ENCODE data around the gene TRPM5. TPM values are rescaled to one million over a fixed set of nuclear protein-coding genes. Genes with fewer than 3 reads are reported as not detected.

Gene TRPM5
- total RNA-seq, 3 donors from 2014 or later: 2.2 to 3.7 (median 2.5) TPM

DNA sequence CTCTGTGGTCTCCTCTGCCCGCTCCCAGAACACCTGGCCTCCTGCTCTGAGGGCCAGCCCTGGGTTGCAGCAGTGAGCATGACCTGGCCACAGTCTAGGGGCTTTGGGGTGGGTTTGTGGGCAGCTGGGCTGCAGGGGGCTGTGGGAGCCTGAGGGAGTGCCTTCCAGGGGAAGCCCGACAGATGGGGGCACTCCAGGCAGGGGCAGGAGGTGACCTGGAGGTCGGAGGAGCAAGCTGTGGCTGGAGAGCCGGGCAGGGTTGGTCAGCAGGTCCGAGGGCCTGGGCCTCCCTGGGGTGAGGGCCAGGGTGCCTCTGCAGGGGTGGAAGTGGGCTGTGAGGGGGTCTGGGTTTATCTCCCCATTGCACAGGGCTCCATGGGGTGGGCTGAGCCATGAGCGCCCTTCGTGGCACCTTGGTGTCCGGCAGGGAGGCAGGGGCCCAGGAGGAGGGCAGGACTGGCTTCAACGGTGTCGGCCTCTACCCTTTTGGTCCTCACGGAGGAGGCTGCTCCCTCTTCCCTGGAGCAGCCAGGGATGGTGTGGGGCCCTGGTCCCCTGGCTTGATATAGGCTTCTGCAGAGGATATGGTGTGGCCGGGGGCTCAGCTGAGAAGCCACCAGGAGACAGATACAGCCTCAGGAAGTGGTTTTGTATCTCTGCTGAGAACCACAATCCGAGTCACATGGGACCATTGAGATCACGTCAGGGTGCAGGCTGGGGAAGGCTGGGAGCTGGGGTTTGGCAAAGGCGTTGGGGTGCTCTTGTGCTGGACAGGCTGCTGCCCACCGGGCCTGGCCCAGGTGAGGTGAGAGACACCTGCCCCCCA lies 22.8 kb upstream of the TRPM5 start:
- Histone ChIP-seq H3K4me1 (ENCODE audit: low read depth) (peaks cover 28% of the 10 kb centered on the region), H3K9me3 (no peaks in the 10 kb centered on the region), H3K36me3 (ENCODE audit: low read depth) (no peaks in the 10 kb centered on the region), H3K4me3 (no peak overlapping the region)
- intact Hi-C loops (cut with DNase I, micrococcal nuclease): no loop called here
- peak in 2 of 3 donors; percentile 61 to 63 for DNase-seq
- TF ChIP-seq, protein P1, sequence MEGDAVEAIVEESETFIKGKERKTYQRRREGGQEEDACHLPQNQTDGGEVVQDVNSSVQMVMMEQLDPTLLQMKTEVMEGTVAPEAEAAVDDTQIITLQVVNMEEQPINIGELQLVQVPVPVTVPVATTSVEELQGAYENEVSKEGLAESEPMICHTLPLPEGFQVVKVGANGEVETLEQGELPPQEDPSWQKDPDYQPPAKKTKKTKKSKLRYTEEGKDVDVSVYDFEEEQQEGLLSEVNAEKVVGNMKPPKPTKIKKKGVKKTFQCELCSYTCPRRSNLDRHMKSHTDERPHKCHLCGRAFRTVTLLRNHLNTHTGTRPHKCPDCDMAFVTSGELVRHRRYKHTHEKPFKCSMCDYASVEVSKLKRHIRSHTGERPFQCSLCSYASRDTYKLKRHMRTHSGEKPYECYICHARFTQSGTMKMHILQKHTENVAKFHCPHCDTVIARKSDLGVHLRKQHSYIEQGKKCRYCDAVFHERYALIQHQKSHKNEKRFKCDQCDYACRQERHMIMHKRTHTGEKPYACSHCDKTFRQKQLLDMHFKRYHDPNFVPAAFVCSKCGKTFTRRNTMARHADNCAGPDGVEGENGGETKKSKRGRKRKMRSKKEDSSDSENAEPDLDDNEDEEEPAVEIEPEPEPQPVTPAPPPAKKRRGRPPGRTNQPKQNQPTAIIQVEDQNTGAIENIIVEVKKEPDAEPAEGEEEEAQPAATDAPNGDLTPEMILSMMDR (IDR thresholded peaks at IDR 0.05): no peak
- peak; percentile 52 for ATAC-seq

- intact Hi-C loops (cut with DNase I, micrococcal nuclease): no loop called here
- no peaks in the 10 kb centered on the region for H3K36me3 ChIP-seq (ENCODE audit: low read depth)
- H3K4me3 ChIP-seq: no peak overlapping the region
- DNase-seq (no peak), ATAC-seq (no peak)
- TF ChIP-seq, protein P1 (IDR thresholded peaks at IDR 0.05): no peak
- H3K9me3 ChIP-seq: no peaks in the 10 kb centered on the region
- peaks cover 29% of the 10 kb centered on the region for H3K4me1 ChIP-seq (ENCODE audit: low read depth)
Measured at GRCh38 chr11:2466069-2466801, 21.9 kb upstream of the TRPM5 start.

GRCh38 chr11:2465202-2466068 lies 21.1 kb upstream of the TRPM5 start:
- Histone ChIP-seq H3K9me3 (no peaks in the 10 kb centered on the region), H3K36me3 (ENCODE audit: low read depth) (no peaks in the 10 kb centered on the region), H3K4me3 (no peak overlapping the region), H3K4me1 (ENCODE audit: low read depth) (peaks cover 37% of the 10 kb centered on the region)
- intact Hi-C loops (cut with DNase I, micrococcal nuclease): no loop called here
- DNase-seq: no peak
- ATAC-seq: peak; percentile 8
- TF ChIP-seq, protein P1 (IDR thresholded peaks at IDR 0.05): no peak

- no peaks in the 10 kb centered on the region for H3K36me3 ChIP-seq (ENCODE audit: low read depth)
- DNase-seq: no peak
- H3K4me3 ChIP-seq: no peak overlapping the region
- ATAC-seq: no peak
- peaks cover 42% of the 10 kb centered on the region for H3K4me1 ChIP-seq (ENCODE audit: low read depth)
- TF ChIP-seq, protein P1 (IDR thresholded peaks at IDR 0.05): no peak
- intact Hi-C loops (cut with DNase I, micrococcal nuclease): no loop called here
- no peaks in the 10 kb centered on the region for H3K9me3 ChIP-seq
Measured at GRCh38 chr11:2464451-2465165, 20.3 kb upstream of the TRPM5 start.

DNA sequence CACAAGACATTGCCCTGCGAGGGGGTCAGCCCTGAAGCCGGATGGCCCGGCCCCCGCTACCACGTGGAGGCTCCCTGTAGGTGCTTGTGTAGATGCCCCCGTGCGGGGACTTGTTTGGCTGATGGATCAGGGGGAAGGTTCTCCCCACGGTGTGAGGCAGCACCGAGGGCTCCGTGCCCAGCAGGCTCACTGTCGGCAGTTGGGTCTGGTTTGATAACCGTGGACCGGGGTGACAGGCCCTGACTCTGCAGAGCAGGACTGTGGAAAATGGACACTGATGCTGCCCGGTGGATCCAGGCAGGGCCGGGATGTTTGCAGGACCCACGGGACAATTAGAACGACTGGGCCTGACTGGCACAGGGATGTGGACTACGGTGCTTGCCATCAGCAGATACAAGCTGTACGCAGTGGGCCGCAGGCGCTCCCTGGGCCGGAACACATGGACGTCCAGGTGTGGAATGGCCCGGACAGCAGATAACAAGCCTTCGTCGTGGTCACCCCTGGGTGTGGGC lies 19.5 kb upstream of the TRPM5 start:
- TF ChIP-seq, protein P1 (IDR thresholded peaks at IDR 0.05): no peak
- intact Hi-C loops (cut with DNase I, micrococcal nuclease): no loop called here
- Histone ChIP-seq H3K9me3 (no peaks in the 10 kb centered on the region), H3K36me3 (ENCODE audit: low read depth) (no peaks in the 10 kb centered on the region), H3K4me1 (ENCODE audit: low read depth) (peaks cover 42% of the 10 kb centered on the region), H3K4me3 (no peak overlapping the region)
- ATAC-seq (no peak), DNase-seq (no peak)
